Liver (tissue), 9 donors: ENCODE measurements around the gene DCUN1D3. TPM values are rescaled to one million over a fixed set of nuclear protein-coding genes. Genes with fewer than 3 reads are reported as not detected.

Experiments used
- DNase-seq: peaks from one replicate; pipeline ENCODE4 v3.0.0-alpha.2; 2017; ENCODE audit warnings: low spot score
- H3K27ac ChIP-seq, 2 donors: one replicate each; pipeline ENCODE4 v1.7.0; 2013; ENCODE audit warnings: inconsistent platforms in 2 of 2, low read length in 2 of 2, control low read depth in 1 of 2, low read depth in 1 of 2, mild to moderate bottlenecking in 1 of 2
- H3K27me3 ChIP-seq, 4 donors: one replicate each; pipeline versions ENCODE4 v1.6.1 to v1.7.0; 2013; ENCODE audit warnings: low read length in 3 of 4, inconsistent platforms in 1 of 4, mild to moderate bottlenecking in 1 of 4, moderate library complexity in 1 of 4; ENCODE audit not compliant: control insufficient read depth in 4 of 4, insufficient read depth in 4 of 4
- H3K36me3 ChIP-seq, 4 donors: one replicate each; pipeline versions ENCODE4 v1.6.1 to v1.7.0; 2013; ENCODE audit warnings: low read length in 3 of 4, mild to moderate bottlenecking in 3 of 4, low read depth in 1 of 4, moderate library complexity in 1 of 4; ENCODE audit not compliant: control insufficient read depth in 4 of 4, insufficient read depth in 3 of 4
- H3K4me1 ChIP-seq, 4 donors: one replicate each; pipeline versions ENCODE4 v1.6.1 to v1.7.0; 2013; ENCODE audit warnings: low read length in 3 of 4, mild to moderate bottlenecking in 3 of 4, moderate library complexity in 1 of 4; ENCODE audit not compliant: control insufficient read depth in 4 of 4, insufficient read depth in 4 of 4
- H3K4me3 ChIP-seq, 3 donors: one replicate each; pipeline versions ENCODE4 v1.6.1 to v1.7.0; 2013; ENCODE audit warnings: low read length in 3 of 3, control low read depth in 1 of 3, low read depth in 1 of 3, mild to moderate bottlenecking in 1 of 3
- H3K9ac ChIP-seq, 2 donors: one replicate each; pipeline ENCODE4 v1.7.0; 2013; ENCODE audit warnings: low read length in 2 of 2, mild to moderate bottlenecking in 2 of 2, moderate library complexity in 2 of 2, control low read depth in 1 of 2, low read depth in 1 of 2
- H3K9me3 ChIP-seq, 4 donors: one replicate each; pipeline versions ENCODE4 v1.6.1 to v1.7.0; 2013; ENCODE audit warnings: low read length in 3 of 4; ENCODE audit not compliant: control insufficient read depth in 4 of 4
- EGR1 ChIP-seq, 2 donors: IDR thresholded peaks; 2 replicates each; pipeline ENCODE4 v1.6.1; 2016 to 2018; ENCODE audit warnings: antibody characterized with exemption in 2 of 2, low read depth in 2 of 2
- FOXA1 ChIP-seq: IDR thresholded peaks from 2 replicates; pipeline ENCODE4 v1.6.1; 2016; ENCODE audit warnings: antibody characterized with exemption
- FOXA2 ChIP-seq: IDR thresholded peaks from 2 replicates; pipeline ENCODE4 v1.6.1; 2016; ENCODE audit warnings: antibody characterized with exemption
- GABPA ChIP-seq, 2 donors: IDR thresholded peaks in 1 of 2; conservative IDR thresholded peaks in 1 of 2; 2 replicates each; pipeline ENCODE4 v1.6.1; 2016; ENCODE audit warnings: antibody characterized with exemption in 2 of 2, mild to moderate bottlenecking in 1 of 2, moderate library complexity in 1 of 2
- HNF4A ChIP-seq, 2 donors: conservative IDR thresholded peaks; 2 replicates each; pipeline ENCODE4 v1.6.1; 2016; ENCODE audit warnings: antibody characterized with exemption in 2 of 2, mild to moderate bottlenecking in 2 of 2
- HNF4G ChIP-seq: IDR thresholded peaks from 2 replicates; pipeline ENCODE4 v1.6.1; 2016; ENCODE audit warnings: antibody characterized with exemption
- JUND ChIP-seq, 2 donors: IDR thresholded peaks; 2 replicates each; pipeline ENCODE4 v1.6.1; 2016; ENCODE audit warnings: antibody characterized with exemption in 2 of 2
- NR2F2 ChIP-seq: IDR thresholded peaks from 2 replicates; pipeline ENCODE4 v1.6.1; 2016; ENCODE audit warnings: antibody characterized with exemption
- RAD21 ChIP-seq, 2 donors: IDR thresholded peaks; 2 replicates each; pipeline ENCODE4 v1.6.1; 2016; ENCODE audit warnings: antibody characterized with exemption in 2 of 2, mild to moderate bottlenecking in 2 of 2
- RXRA ChIP-seq, 2 donors: IDR thresholded peaks; 2 replicates each; pipeline ENCODE4 v1.6.1; 2017 to 2018; ENCODE audit warnings: antibody characterized with exemption in 2 of 2, mild to moderate bottlenecking in 1 of 2
- SP1 ChIP-seq: IDR thresholded peaks from 2 replicates; pipeline ENCODE4 v1.6.1; 2018; ENCODE audit warnings: antibody characterized with exemption, mild to moderate bottlenecking
- TAF1 ChIP-seq: conservative IDR thresholded peaks from 2 replicates; pipeline ENCODE4 v1.6.1; 2016; ENCODE audit warnings: antibody characterized with exemption, mild to moderate bottlenecking
- YY1 ChIP-seq: IDR thresholded peaks from 2 replicates; pipeline ENCODE4 v1.6.1; 2016; ENCODE audit warnings: antibody characterized with exemption, mild to moderate bottlenecking
- WGBS: extraction: QIAGEN DNeasy Blood & Tissue Kit; methylation state at CpG from one replicate; pipeline ENCODE4 v1.1.7; 2013; 5-methylcytosine and 5-hydroxymethylcytosine counted together
- polyA plus RNA-seq, 2 donors: library from polyadenylated mRNA; stranded (reverse) in 1 of 2; unstranded in 1 of 2; fragments of 200-250 nt in 1 of 2; fragments of >200 nt in 1 of 2; fragmentation: Nextera tagmentation in 1 of 2; extraction: Ambion mirVana in 1 of 2; gene quantifications; one replicate each; pipeline versions ENCODE4 v1.2.1 to v1.2.3, GENCODE V29; 2013 to 2015
- total RNA-seq, 2 donors: library from RNA; depleted of rRNA; stranded (reverse); fragments of >200 nt; gene quantifications; one replicate each; pipeline ENCODE4 v1.2.3, GENCODE V29; 2014
- TF ChIP-seq, protein P1 (sequence below): fragments of 150-350 bp; IDR thresholded peaks from 2 replicates; pipeline ENCODE4 v1.5.1; 2017; ENCODE audit warnings: improper control_type of control experiment, low read depth, low read length; ENCODE audit not compliant: missing input control
- TF ChIP-seq, protein P2 (sequence below): IDR thresholded peaks from 2 replicates; pipeline ENCODE4 v1.6.1; 2016; ENCODE audit warnings: antibody characterized with exemption
- TF ChIP-seq, protein P3 (sequence below): IDR thresholded peaks from 2 replicates; pipeline ENCODE4 v1.6.1; 2016; ENCODE audit warnings: antibody characterized with exemption
- TF ChIP-seq, protein P4 (sequence below): IDR thresholded peaks from 2 replicates; pipeline ENCODE4 v1.6.1; 2016; ENCODE audit warnings: antibody characterized with exemption
- TF ChIP-seq, protein P5 (sequence below): IDR thresholded peaks from 2 replicates; pipeline ENCODE4 v1.6.1; 2016; ENCODE audit warnings: antibody characterized with exemption, mild to moderate bottlenecking
- donor health status: healthy.
- donor health status: healthy.
- donor health status: healthy.
- donor health status: healthy.
- donor health status: healthy.

Gene DCUN1D3
- total and polyA plus RNA-seq, 4 donors: 2.7 to 16.8 (median 4.8) TPM

DNA sequence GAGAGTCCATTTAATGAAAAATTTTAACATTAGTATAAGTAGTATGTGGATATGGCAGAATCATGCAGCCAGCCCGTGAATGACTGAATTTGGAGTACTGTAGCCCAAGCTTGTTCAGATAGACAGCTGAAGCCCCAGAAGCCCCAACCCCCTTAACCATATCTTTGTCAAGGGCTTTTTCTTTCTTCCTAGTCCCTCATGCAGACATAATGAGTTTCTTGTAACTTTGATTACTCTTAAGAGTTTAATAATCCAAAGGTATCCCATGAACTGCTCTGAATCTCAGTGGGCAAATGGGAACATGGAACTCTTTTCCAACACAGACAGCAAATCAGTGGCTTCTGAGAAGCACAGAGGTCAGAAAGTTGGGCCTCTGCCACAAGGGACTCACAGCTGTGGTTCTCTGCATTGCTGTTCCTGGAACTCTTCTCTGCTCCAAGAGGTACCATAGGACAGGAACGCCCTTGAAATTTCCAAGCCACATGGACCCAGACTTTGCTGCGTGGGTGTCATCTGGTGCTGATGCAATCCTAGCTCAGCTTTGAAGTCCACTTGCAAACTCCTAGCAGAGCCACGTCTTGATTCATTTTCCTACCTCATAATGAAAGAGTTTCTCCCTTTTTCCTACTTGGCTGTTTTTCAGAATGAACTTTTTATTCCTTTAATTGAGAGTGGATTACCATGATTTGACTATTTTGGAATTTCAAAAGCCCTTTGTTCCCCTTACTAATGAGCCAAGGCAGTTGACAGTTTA, 18.5 kb upstream of the DCUN1D3 start:
- WGBS: 52% methylated on average over 4 of the region's 4 CpGs
- Histone ChIP-seq H3K27ac (no peak overlapping the region), H3K27me3 (no peaks in the 10 kb centered on the region), H3K9ac (no peak overlapping the region), H3K36me3 (peaks cover 2 to 4% (median 3%) of the 10 kb centered on the region in 4 donors), H3K9me3 (no peaks in the 10 kb centered on the region), H3K4me1 (peaks cover 2 to 8% (median 5%) of the 10 kb centered on the region in 4 donors), H3K4me3 (no peak overlapping the region)
- no peak for DNase-seq
- TF ChIP-seq, protein P1, sequence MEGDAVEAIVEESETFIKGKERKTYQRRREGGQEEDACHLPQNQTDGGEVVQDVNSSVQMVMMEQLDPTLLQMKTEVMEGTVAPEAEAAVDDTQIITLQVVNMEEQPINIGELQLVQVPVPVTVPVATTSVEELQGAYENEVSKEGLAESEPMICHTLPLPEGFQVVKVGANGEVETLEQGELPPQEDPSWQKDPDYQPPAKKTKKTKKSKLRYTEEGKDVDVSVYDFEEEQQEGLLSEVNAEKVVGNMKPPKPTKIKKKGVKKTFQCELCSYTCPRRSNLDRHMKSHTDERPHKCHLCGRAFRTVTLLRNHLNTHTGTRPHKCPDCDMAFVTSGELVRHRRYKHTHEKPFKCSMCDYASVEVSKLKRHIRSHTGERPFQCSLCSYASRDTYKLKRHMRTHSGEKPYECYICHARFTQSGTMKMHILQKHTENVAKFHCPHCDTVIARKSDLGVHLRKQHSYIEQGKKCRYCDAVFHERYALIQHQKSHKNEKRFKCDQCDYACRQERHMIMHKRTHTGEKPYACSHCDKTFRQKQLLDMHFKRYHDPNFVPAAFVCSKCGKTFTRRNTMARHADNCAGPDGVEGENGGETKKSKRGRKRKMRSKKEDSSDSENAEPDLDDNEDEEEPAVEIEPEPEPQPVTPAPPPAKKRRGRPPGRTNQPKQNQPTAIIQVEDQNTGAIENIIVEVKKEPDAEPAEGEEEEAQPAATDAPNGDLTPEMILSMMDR: no peak
- TF ChIP-seq JUND (IDR thresholded peaks at IDR 0.05) (peak; percentile 33 to 51), YY1 (peak; percentile 58), HNF4G (peak; percentile 29), TAF1 (no peak), EGR1 (IDR thresholded peaks at IDR 0.05; ENCODE audit: low read depth in 2 of 2) (peak; percentile 96 to 97), GABPA (IDR thresholded peaks at IDR 0.05 in 1 of 2, conservative IDR thresholded peaks at IDR 0.05 in 1 of 2) (no peak), RXRA (IDR thresholded peaks at IDR 0.05) (peak; percentile 58 to 70), NR2F2 (peak; percentile 21), FOXA1 (no peak), RAD21 (IDR thresholded peaks at IDR 0.05) (peak in 1 of 2 donors; percentile 36), HNF4A (conservative IDR thresholded peaks at IDR 0.05) (peak; percentile 72 to 80), SP1 (peak; percentile 57), FOXA2 (no peak)
- TF ChIP-seq, protein P2, sequence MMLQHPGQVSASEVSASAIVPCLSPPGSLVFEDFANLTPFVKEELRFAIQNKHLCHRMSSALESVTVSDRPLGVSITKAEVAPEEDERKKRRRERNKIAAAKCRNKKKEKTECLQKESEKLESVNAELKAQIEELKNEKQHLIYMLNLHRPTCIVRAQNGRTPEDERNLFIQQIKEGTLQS: peak; percentile 92
- TF ChIP-seq, protein P3, sequence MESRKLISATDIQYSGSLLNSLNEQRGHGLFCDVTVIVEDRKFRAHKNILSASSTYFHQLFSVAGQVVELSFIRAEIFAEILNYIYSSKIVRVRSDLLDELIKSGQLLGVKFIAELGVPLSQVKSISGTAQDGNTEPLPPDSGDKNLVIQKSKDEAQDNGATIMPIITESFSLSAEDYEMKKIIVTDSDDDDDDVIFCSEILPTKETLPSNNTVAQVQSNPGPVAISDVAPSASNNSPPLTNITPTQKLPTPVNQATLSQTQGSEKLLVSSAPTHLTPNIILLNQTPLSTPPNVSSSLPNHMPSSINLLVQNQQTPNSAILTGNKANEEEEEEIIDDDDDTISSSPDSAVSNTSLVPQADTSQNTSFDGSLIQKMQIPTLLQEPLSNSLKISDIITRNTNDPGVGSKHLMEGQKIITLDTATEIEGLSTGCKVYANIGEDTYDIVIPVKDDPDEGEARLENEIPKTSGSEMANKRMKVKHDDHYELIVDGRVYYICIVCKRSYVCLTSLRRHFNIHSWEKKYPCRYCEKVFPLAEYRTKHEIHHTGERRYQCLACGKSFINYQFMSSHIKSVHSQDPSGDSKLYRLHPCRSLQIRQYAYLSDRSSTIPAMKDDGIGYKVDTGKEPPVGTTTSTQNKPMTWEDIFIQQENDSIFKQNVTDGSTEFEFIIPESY: no peak
- TF ChIP-seq, protein P4, sequence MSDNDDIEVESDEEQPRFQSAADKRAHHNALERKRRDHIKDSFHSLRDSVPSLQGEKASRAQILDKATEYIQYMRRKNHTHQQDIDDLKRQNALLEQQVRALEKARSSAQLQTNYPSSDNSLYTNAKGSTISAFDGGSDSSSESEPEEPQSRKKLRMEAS: peak; percentile 81
- TF ChIP-seq, protein P5, sequence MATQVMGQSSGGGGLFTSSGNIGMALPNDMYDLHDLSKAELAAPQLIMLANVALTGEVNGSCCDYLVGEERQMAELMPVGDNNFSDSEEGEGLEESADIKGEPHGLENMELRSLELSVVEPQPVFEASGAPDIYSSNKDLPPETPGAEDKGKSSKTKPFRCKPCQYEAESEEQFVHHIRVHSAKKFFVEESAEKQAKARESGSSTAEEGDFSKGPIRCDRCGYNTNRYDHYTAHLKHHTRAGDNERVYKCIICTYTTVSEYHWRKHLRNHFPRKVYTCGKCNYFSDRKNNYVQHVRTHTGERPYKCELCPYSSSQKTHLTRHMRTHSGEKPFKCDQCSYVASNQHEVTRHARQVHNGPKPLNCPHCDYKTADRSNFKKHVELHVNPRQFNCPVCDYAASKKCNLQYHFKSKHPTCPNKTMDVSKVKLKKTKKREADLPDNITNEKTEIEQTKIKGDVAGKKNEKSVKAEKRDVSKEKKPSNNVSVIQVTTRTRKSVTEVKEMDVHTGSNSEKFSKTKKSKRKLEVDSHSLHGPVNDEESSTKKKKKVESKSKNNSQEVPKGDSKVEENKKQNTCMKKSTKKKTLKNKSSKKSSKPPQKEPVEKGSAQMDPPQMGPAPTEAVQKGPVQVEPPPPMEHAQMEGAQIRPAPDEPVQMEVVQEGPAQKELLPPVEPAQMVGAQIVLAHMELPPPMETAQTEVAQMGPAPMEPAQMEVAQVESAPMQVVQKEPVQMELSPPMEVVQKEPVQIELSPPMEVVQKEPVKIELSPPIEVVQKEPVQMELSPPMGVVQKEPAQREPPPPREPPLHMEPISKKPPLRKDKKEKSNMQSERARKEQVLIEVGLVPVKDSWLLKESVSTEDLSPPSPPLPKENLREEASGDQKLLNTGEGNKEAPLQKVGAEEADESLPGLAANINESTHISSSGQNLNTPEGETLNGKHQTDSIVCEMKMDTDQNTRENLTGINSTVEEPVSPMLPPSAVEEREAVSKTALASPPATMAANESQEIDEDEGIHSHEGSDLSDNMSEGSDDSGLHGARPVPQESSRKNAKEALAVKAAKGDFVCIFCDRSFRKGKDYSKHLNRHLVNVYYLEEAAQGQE: no peak
